GM12864 (cell line): ENCODE measurements around the gene ADPRHL1.
A peak's percentile ranks its signal among the peaks of the same experiment; 100 is the strongest.

ENCODE experiments used
- DNase-seq: peaks from one replicate; pipeline ENCODE4 v3.0.0-alpha.2; 2011; ENCODE audit warnings: low read depth
- H3K4me3 ChIP-seq: 2 replicates; pipeline ENCODE4 v1.5.1; 2011; ENCODE audit warnings: mild to moderate bottlenecking, low read depth, low read length, control low read depth
- TF ChIP-seq, protein P1 (sequence below): IDR thresholded peaks from 2 replicates; pipeline ENCODE4 v1.5.1; 2011; ENCODE audit warnings: low read depth, mild to moderate bottlenecking, moderate library complexity, low read length, control low read depth, inconsistent platforms; ENCODE audit errors: missing control alignments

The ADPRHL1 gene

GRCh38 chr13:113495494-113496210 lies 42.4 kb upstream of the ADPRHL1 start:
- TF ChIP-seq, protein P1, sequence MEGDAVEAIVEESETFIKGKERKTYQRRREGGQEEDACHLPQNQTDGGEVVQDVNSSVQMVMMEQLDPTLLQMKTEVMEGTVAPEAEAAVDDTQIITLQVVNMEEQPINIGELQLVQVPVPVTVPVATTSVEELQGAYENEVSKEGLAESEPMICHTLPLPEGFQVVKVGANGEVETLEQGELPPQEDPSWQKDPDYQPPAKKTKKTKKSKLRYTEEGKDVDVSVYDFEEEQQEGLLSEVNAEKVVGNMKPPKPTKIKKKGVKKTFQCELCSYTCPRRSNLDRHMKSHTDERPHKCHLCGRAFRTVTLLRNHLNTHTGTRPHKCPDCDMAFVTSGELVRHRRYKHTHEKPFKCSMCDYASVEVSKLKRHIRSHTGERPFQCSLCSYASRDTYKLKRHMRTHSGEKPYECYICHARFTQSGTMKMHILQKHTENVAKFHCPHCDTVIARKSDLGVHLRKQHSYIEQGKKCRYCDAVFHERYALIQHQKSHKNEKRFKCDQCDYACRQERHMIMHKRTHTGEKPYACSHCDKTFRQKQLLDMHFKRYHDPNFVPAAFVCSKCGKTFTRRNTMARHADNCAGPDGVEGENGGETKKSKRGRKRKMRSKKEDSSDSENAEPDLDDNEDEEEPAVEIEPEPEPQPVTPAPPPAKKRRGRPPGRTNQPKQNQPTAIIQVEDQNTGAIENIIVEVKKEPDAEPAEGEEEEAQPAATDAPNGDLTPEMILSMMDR = no peak
- DNase-seq = no peak
- H3K4me3 ChIP-seq = no peak overlapping the region

- no peak for DNase-seq
- TF ChIP-seq, protein P1 = no peak
- H3K4me3 ChIP-seq = no peak overlapping the region; the same call in 1 of the 2 replicates
Measured at GRCh38 chr13:113493315-113493951, 40.1 kb upstream of the ADPRHL1 start.

DNA sequence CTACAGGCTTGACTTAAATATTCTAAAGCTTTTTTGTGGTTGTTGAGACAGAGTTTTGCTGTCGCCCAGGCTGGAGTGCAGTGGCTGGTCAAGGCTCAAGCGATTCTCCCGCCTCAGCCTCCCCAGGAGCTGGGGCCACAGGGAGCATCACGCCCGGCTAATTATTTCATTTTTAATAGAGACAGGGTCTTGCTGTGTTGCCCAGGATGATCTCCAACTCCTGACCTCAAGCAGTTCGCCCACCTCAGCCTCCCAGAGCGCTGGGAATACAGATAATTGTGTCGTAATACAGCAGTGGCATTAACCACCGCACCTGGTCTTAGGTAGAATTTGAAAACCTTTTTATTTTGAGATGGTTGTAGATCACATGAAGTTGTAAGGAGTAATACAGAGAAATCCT lies 38.7 kb upstream of the ADPRHL1 start:
- peak overlapping the region; percentile 61 for H3K4me3 ChIP-seq
- DNase-seq = no peak
- TF ChIP-seq, protein P1 = no peak

DNA sequence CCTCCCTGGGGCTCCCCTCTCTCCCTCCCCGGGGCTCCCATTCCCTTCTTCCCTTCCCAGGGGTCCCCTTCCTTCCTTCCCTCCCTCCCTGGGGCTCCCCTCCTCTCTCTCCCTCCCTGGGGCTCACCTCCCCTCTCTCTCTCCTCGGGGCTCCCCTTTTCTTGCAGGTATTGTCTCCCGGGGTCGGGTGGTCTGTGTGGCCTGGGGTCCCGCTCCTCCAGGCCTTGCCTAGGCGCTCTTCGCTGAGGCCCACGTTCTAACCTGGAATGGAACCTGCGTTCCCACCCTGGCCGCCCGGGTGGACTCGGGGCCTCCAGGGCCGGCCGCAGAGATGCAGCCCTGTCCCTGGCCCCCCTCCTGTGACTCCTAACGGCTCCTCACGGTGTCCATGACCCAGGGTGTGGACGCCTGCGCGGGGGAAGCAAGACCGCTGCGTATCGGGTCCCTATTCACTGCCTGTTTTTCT lies 38.2 kb upstream of the ADPRHL1 start:
- peak overlapping the region; percentile 61 for H3K4me3 ChIP-seq
- DNase-seq = no peak
- TF ChIP-seq, protein P1 = no peak

GRCh38 chr13:113490496-113491417 lies 37.5 kb upstream of the ADPRHL1 start, which contains the start of gene DCUN1D2:
Gene DCUN1D2 (minus strand): TSS chr13:113490711. CDS start chr13:113490669, 42 bp downstream.
- TF ChIP-seq, protein P1 = no peak

DNA sequence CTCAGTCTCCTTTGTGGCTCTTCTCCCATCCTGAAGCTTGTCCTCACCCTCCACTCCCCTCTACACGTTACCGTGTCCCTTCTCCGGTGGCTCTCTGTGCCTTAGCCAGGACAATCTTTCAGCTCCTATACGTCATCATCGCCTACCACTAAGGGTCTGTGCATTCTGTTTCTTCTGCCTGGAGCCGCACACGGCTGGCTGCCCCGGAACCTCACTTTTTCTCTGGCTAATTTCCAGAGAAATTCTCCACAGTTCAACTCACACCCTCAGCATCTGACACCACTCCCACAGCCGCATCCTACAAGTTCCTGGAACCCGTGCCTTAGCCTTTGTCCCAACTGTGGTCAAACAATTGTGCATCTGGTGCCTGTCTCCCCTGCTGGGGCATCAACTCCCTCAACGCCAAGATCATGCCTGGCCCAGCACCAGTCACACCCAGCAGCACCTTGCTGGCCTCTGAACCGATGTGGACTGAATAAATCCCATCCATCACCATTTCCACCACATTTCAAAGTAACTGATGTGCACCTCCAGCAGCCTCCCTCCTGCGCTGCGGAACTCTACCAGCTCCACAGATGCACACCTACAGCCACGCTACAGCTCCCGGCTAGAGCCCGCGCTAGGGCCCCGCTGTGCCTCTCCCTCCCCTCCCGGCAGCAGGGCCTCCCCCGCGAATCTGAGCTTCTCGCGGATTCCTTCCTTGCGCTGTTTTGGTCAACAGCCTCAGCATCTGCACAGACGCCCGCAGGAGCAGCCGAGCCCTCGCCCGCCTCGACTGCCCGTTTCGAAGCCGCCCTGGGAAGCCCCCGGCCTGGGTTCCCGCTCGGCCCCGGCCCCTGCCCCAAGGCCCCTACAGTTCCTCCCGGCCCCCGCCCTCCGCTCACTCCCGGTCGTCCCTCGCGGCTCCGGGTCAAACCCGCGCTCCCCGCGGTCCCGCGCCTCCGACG lies 36.5 kb upstream of the ADPRHL1 start:
- TF ChIP-seq, protein P1 = no peak
- peak overlapping the region; percentile 61 for H3K4me3 ChIP-seq
- DNase-seq = no peak

More at GRCh38 chr13:113490496-113491417, 37.5 kb upstream of the ADPRHL1 start, which contains the start of gene DCUN1D2:
- H3K4me3 ChIP-seq = peak within 1 kb of the TSS; percentile 61
- DNase-seq = peak; percentile 76
